Stimulated activated CD8-positive, alpha-beta memory T cell treated with anti-CD3 and anti-CD28 coated beads, Interleukin-15, amount 100 ng/mL, for 4 hours (primary cell): Measurements from ENCODE around the gene ETDC.

Source experiments
- DNase-seq, 2 donors: peaks; one replicate each; pipeline ENCODE4 v3.0.0-alpha.2; 2020; ENCODE audit warnings: low read depth in 2 of 2

ETDC gene

DNA sequence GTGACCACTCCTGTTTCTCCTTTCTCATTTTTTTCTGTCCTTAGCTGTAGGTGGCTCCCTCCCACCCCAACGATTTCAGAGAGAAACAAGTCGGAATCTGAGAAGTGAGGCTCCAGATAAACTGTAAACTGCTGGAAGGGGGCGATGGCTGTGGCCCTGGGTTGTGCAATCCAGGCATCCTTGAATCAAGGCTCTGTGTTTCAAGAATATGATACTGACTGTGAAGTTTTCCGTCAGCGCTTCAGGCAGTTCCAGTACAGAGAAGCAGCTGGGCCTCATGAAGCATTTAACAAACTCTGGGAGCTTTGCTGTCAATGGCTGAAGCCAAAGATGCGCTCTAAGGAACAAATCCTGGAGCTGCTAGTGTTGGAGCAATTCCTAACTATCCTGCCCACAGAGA lies 37.7 kb downstream of the ETDC start:
- no peak for DNase-seq

GRCh38 chrX:135347381-135348016 lies 38.2 kb downstream of the ETDC start:
- DNase-seq, result no peak

DNA sequence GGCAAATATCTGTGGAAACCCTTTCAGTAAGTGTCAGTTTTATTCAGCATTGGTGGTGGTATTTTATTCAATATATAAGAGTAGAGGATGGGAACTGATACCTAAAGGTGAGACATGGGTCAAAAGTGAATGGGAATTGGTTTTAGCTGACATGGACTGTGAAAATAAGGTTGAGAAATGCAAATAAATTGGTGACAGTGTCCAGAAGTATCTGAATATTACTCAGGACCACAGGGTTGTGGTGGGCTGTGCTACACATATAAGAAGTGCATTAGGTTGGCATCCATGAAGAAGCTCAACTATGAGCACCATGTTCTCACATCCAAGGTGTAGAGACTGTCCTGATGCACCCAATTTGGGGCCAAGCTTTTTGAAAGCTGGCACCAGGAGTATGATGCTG lies 45.0 kb downstream of the ETDC start:
- DNase-seq, result no peak
